H9 (cell line): ENCODE results near the gene BANP. TPM values are rescaled to one million over a fixed set of nuclear protein-coding genes. Genes with fewer than 3 reads are reported as not detected.

Experiments used
- DNase-seq: peaks from one replicate; pipeline ENCODE4 v3.0.0-alpha.2; 2017
- H2AFZ ChIP-seq: one replicate; pipeline ENCODE4 v1.6.1; 2013; ENCODE audit warnings: mild to moderate bottlenecking, low read length, control low read depth, moderate library complexity
- H2AK5ac ChIP-seq: 2 replicates; pipeline ENCODE4 v1.6.1; 2013; ENCODE audit warnings: low read length, control low read depth, mixed read lengths; ENCODE audit not compliant: insufficient read length
- H2BK120ac ChIP-seq: one replicate; pipeline ENCODE4 v1.6.1; 2013; ENCODE audit warnings: low read depth, mild to moderate bottlenecking, low read length, control low read depth, inconsistent platforms; ENCODE audit not compliant: poor library complexity, severe bottlenecking
- H2BK12ac ChIP-seq: 2 replicates; pipeline ENCODE4 v1.6.1; 2013; ENCODE audit warnings: low read length, control low read depth, mixed read lengths, low read depth; ENCODE audit not compliant: insufficient read length
- H2BK15ac ChIP-seq: 2 replicates; pipeline ENCODE4 v1.6.1; 2013; ENCODE audit warnings: low read depth, low read length, control low read depth
- H2BK20ac ChIP-seq: one replicate; pipeline ENCODE4 v1.6.1; 2013; ENCODE audit warnings: low read depth, mild to moderate bottlenecking, low read length, control low read depth, inconsistent platforms; ENCODE audit not compliant: poor library complexity, severe bottlenecking
- H2BK5ac ChIP-seq: 2 replicates; pipeline ENCODE4 v1.6.1; 2013; ENCODE audit warnings: low read length, control low read depth, mixed read lengths; ENCODE audit not compliant: insufficient read length
- H3K14ac ChIP-seq: 2 replicates; pipeline ENCODE4 v1.6.1; 2013; ENCODE audit warnings: low read length, control low read depth; ENCODE audit not compliant: insufficient read depth
- H3K18ac ChIP-seq: 2 replicates; pipeline ENCODE4 v1.6.1; 2013; ENCODE audit warnings: low read depth, mild to moderate bottlenecking, mixed read lengths, low read length, control low read depth; ENCODE audit not compliant: insufficient read length
- H3K23ac ChIP-seq: 2 replicates; pipeline ENCODE4 v1.6.1; 2013; ENCODE audit warnings: low read length, control low read depth, mixed read lengths, low read depth; ENCODE audit not compliant: insufficient read length
- H3K23me2 ChIP-seq: 2 replicates; pipeline ENCODE4 v1.6.1; 2013; ENCODE audit warnings: low read depth, mild to moderate bottlenecking, mixed read lengths, low read length, control low read depth; ENCODE audit not compliant: insufficient read length, poor library complexity, severe bottlenecking
- H3K27ac ChIP-seq: 2 replicates; pipeline ENCODE4 v1.5.1; 2013; ENCODE audit warnings: low read length, control low read depth, mixed read lengths, low read depth; ENCODE audit not compliant: insufficient read length
- H3K27me3 ChIP-seq: 2 replicates; pipeline ENCODE4 v1.6.1; 2013; ENCODE audit warnings: low read length, control low read depth, inconsistent platforms; ENCODE audit not compliant: insufficient read depth
- H3K4ac ChIP-seq: 2 replicates; pipeline ENCODE4 v1.6.1; 2013; ENCODE audit warnings: low read depth, mild to moderate bottlenecking, control low read depth, inconsistent platforms, low read length, moderate library complexity
- H3K4me1 ChIP-seq: 2 replicates; pipeline ENCODE4 v1.6.1; 2013; ENCODE audit warnings: low read length, control low read depth, inconsistent platforms; ENCODE audit not compliant: insufficient read depth
- H3K4me2 ChIP-seq: 2 replicates; pipeline ENCODE4 v1.6.1; 2013; ENCODE audit warnings: low read length, control low read depth, mixed read lengths; ENCODE audit not compliant: insufficient read length, insufficient read depth
- H3K56ac ChIP-seq: 2 replicates; pipeline ENCODE4 v1.6.1; 2013; ENCODE audit warnings: low read depth, mild to moderate bottlenecking, mixed read lengths, low read length, control low read depth; ENCODE audit not compliant: insufficient read length
- H3K79me1 ChIP-seq: 2 replicates; pipeline ENCODE4 v1.6.1; 2013; ENCODE audit warnings: low read depth, mild to moderate bottlenecking, moderate library complexity, low read length, control low read depth, inconsistent platforms; ENCODE audit not compliant: insufficient read depth, poor library complexity, severe bottlenecking
- H3K79me2 ChIP-seq: 2 replicates; pipeline ENCODE4 v1.6.1; 2013; ENCODE audit warnings: low read length, control low read depth, inconsistent platforms; ENCODE audit not compliant: insufficient read depth
- H3K9ac ChIP-seq: 2 replicates; pipeline ENCODE4 v1.6.1; 2013; ENCODE audit warnings: low read length, control low read depth, mixed read lengths; ENCODE audit not compliant: insufficient read length; ENCODE audit errors: extremely low read depth
- H3K9me3 ChIP-seq: one replicate; pipeline ENCODE4 v1.6.1; 2013; ENCODE audit warnings: low read depth, low read length, inconsistent platforms; ENCODE audit not compliant: control insufficient read depth
- H3T11ph ChIP-seq: one replicate; pipeline ENCODE4 v1.6.1; 2013; ENCODE audit warnings: mild to moderate bottlenecking, low read length, control low read depth, inconsistent platforms
- H4K20me1 ChIP-seq: one replicate; pipeline ENCODE4 v1.6.1; 2013; ENCODE audit not compliant: control insufficient read depth, insufficient read length, insufficient read depth
- H4K5ac ChIP-seq: 2 replicates; pipeline ENCODE4 v1.6.1; 2013; ENCODE audit warnings: low read depth, mild to moderate bottlenecking, mixed read lengths, low read length, control low read depth; ENCODE audit not compliant: insufficient read length
- H4K8ac ChIP-seq: replicated peaks from 2 replicates; pipeline ENCODE4 v1.6.1; 2013; ENCODE audit warnings: low read length, control low read depth, mixed read lengths, low read depth; ENCODE audit not compliant: insufficient read length
- H4K91ac ChIP-seq: 2 replicates; pipeline ENCODE4 v1.6.1; 2013; ENCODE audit warnings: low read depth, mild to moderate bottlenecking, moderate library complexity, mixed read lengths, low read length, control low read depth; ENCODE audit not compliant: insufficient read length
- H3K27ac Mint-ChIP-seq, 3 experiments: 2 replicates in 2 of 3; 3 replicates in 1 of 3; pipeline ENCODE4 v1.8.0; 2020 to 2021; ENCODE audit warnings: mixed read lengths in 3 of 3, mild to moderate bottlenecking in 1 of 3, moderate library complexity in 1 of 3
- H3K27me3 Mint-ChIP-seq: 2 replicates; pipeline ENCODE4 v1.8.0; 2021; ENCODE audit warnings: low read depth, mild to moderate bottlenecking, moderate library complexity, mixed read lengths
- H3K36me3 Mint-ChIP-seq, 3 experiments: 2 replicates in 2 of 3; 3 replicates in 1 of 3; pipeline ENCODE4 v1.8.0; 2020 to 2021; ENCODE audit warnings: low read depth in 3 of 3, mixed read lengths in 3 of 3; ENCODE audit not compliant: insufficient read depth in 1 of 3
- H3K4me1 Mint-ChIP-seq, 2 experiments: 2 replicates each; pipeline ENCODE4 v1.8.0; 2020; ENCODE audit warnings: mixed read lengths in 2 of 2
- H3K4me3 Mint-ChIP-seq, 2 experiments: 2 replicates in 1 of 2; 3 replicates in 1 of 2; pipeline ENCODE4 v1.8.0; 2020 to 2021; ENCODE audit warnings: mild to moderate bottlenecking in 2 of 2, mixed read lengths in 2 of 2, moderate library complexity in 1 of 2
- H3K9me3 Mint-ChIP-seq, 2 experiments: 2 replicates in 1 of 2; 3 replicates in 1 of 2; pipeline ENCODE4 v1.8.0; 2020; ENCODE audit warnings: mild to moderate bottlenecking in 2 of 2, mixed read lengths in 2 of 2, moderate library complexity in 1 of 2
- CTCF ChIP-seq: fragments of 200-600 bp; sonication (generic); conservative IDR thresholded peaks from 3 replicates; pipeline ENCODE4 v1.8.0; 2021; ENCODE audit warnings: antibody characterized with exemption, mild to moderate bottlenecking
- WGBS: extraction: QIAGEN DNeasy Blood & Tissue Kit; methylation state at CpG from one replicate; pipeline ENCODE4 v1.1.7; 2013; ENCODE audit warnings: missing lambda C conversion rate, low lambda C conversion rate, mixed read lengths; ENCODE audit not compliant: insufficient read length; ENCODE audit errors: extremely low coverage; 5-methylcytosine and 5-hydroxymethylcytosine counted together
- total RNA-seq: library from RNA; stranded (reverse); gene quantifications from 2 replicates; pipeline ENCODE4 v1.2.1, GENCODE V29; 2021

The BANP gene
- total RNA-seq, 1 experiment from 2014 or later, result 24.9 TPM

GRCh38 chr16:87978127-87978526, 26.9 kb downstream of the BANP start:
- no peak overlapping the region for H2AFZ ChIP-seq
- H3K23me2 ChIP-seq, result no peaks in the 10 kb centered on the region
- no peak overlapping the region for H2BK15ac ChIP-seq
- H4K5ac ChIP-seq, result no peak overlapping the region
- Mint-ChIP-seq H3K4me3 (no peak overlapping the region), H3K4me1 (peaks cover under 1 to 8% of the 10 kb centered on the region in 2 experiments), H3K9me3 (peaks cover 0 to under 1% of the 10 kb centered on the region in 2 experiments; a peak in 1 of 5 replicates), H3K27ac (no peak overlapping the region; a peak in 1 of 7 replicates), H3K36me3 (peaks cover 7 to 35% (median 22%) of the 10 kb centered on the region in 3 experiments; a peak in 6 of 7 replicates), H3K27me3 (no peaks in the 10 kb centered on the region)
- H2BK5ac ChIP-seq, result no peak overlapping the region
- no peak overlapping the region for H3T11ph ChIP-seq
- H3K79me2 ChIP-seq, result peaks cover 2% of the 10 kb centered on the region; the same call in 1 of the 2 replicates
- no peak overlapping the region for H3K23ac ChIP-seq
- peaks cover 5% of the 10 kb centered on the region for H3K79me1 ChIP-seq
- DNase-seq, result no peak
- H3K14ac ChIP-seq, result no peak overlapping the region
- H2BK120ac ChIP-seq, result no peak overlapping the region
- no peak overlapping the region for H2BK12ac ChIP-seq
- no peak overlapping the region for H4K8ac ChIP-seq
- no peak overlapping the region for H3K4me2 ChIP-seq
- H3K9me3 ChIP-seq, result no peaks in the 10 kb centered on the region
- no peak overlapping the region for H3K9ac ChIP-seq
- no peak overlapping the region for H3K4ac ChIP-seq
- no peak overlapping the region for H2AK5ac ChIP-seq
- H3K56ac ChIP-seq, result no peak overlapping the region
- H3K27ac ChIP-seq, result no peak overlapping the region
- TF ChIP-seq CTCF, result no peak
- H3K4me1 ChIP-seq, result no peaks in the 10 kb centered on the region
- no peak overlapping the region for H2BK20ac ChIP-seq
- no CpG with 5 or more reads among the region's 5 CpGs for WGBS
- H4K20me1 ChIP-seq, result no peaks in the 10 kb centered on the region
- no peak overlapping the region for H3K18ac ChIP-seq
- no peaks in the 10 kb centered on the region for H3K27me3 ChIP-seq
- H4K91ac ChIP-seq, result no peak overlapping the region
